AG20443 (cell line): ENCODE results near the gene C12orf56.

Source experiments
- DNase-seq: peaks from one replicate; pipeline ENCODE4 v3.0.0; 2012; ENCODE audit warnings: low spot score, mixed read lengths

C12orf56 gene

GRCh38 chr12:64390275-64390851 is at the start of gene C12orf56:
TSS of gene C12orf56 (minus strand) at chr12:64390758. CDS start at chr12:64390565, 193 bp downstream.
- DNase-seq = peak; percentile 60

GRCh38 chr12:64440100-64440499 is 49.5 kb upstream of the C12orf56 start:
- no peak for DNase-seq

GRCh38 chr12:64433915-64434314 is 43.4 kb upstream of the C12orf56 start:
- no peak for DNase-seq

- DNase-seq = no peak
These were observed 41.2 kb upstream of the C12orf56 start for GRCh38 chr12:64431791-64432190.

GRCh38 chr12:64430886-64431285 is 40.3 kb upstream of the C12orf56 start:
- no peak for DNase-seq

- DNase-seq = no peak
These were observed 38.4 kb upstream of the C12orf56 start for GRCh38 chr12:64428956-64429355.

GRCh38 chr12:64427988-64428387 is 37.4 kb upstream of the C12orf56 start:
- no peak for DNase-seq

GRCh38 chr12:64419696-64420095 is 29.1 kb upstream of the C12orf56 start:
- no peak for DNase-seq

- no peak for DNase-seq
These were observed 27.7 kb upstream of the C12orf56 start for GRCh38 chr12:64418209-64418608.

GRCh38 chr12:64413884-64414283 is 23.3 kb upstream of the C12orf56 start:
- no peak for DNase-seq

- no peak for DNase-seq
These were observed 21.9 kb upstream of the C12orf56 start for GRCh38 chr12:64412459-64412858.

- DNase-seq = no peak
These were observed 20.9 kb upstream of the C12orf56 start for GRCh38 chr12:64411427-64411826.

- DNase-seq = no peak
These were observed 17.0 kb upstream of the C12orf56 start for GRCh38 chr12:64407342-64408223.

GRCh38 chr12:64404470-64405256 is 14.1 kb upstream of the C12orf56 start:
- peak; percentile 85 for DNase-seq

GRCh38 chr12:64403707-64404469 is 13.3 kb upstream of the C12orf56 start, which contains the start of gene XPOT:
TSS of gene XPOT (plus strand) at chr12:64404392. CDS start at chr12:64410036, 5,644 bp downstream.
- peak; percentile 99 for DNase-seq

- no peak for DNase-seq
These were observed 11.6 kb upstream of the C12orf56 start for GRCh38 chr12:64402181-64402580.

- DNase-seq = no peak
These were observed 9.5 kb upstream of the C12orf56 start for GRCh38 chr12:64400041-64400440.

GRCh38 chr12:64395739-64396138 is 5.2 kb upstream of the C12orf56 start:
- no peak for DNase-seq

GRCh38 chr12:64392221-64392620 is 1.7 kb upstream of the C12orf56 start:
- DNase-seq = peak; percentile 43

- DNase-seq = no peak
These were observed 1.4 kb downstream of the C12orf56 start for GRCh38 chr12:64389154-64389553.

- no peak for DNase-seq
These were observed 3.3 kb downstream of the C12orf56 start for GRCh38 chr12:64387197-64387816.
